ENCODE data around the gene CHRNB1.

The CHRNB1 gene

DNA sequence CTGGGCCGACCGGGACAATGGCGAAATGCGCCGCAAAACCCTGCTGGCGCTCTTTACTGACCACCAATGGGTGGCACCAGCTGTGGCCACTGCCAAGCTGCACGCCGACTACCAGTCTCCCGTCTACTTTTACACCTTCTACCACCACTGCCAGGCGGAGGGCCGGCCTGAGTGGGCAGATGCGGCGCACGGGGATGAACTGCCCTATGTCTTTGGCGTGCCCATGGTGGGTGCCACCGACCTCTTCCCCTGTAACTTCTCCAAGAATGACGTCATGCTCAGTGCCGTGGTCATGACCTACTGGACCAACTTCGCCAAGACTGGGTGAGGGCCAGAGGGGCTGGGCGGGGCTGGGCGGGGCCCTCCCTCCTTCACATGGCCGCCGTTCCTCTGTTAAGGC is 29.1 kb upstream of the CHRNB1 start:
- DNase-seq (ENCODE audit: low spot score), result no peak

DNA sequence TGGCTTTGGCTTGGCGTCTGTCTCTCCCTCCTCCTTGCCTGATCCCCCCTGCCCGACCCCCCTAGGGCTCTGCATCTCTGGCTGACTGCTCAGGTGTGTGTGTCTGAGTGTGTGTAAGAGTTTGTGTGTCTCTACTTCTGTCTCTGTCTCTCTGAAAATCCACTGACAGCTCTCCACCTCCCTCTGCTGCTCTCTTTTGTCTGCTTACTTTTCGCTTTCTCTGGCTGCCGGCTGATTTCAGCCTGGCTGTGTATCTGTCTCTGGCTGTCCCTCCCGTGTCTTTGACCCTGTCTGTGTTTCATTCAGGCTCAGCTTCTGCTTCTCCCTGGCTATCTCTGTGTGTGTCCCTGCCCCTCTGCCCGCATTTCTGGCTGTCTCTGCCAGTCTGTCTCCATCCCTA is 28.5 kb upstream of the CHRNB1 start:
- DNase-seq (ENCODE audit: low spot score), result no peak

DNA sequence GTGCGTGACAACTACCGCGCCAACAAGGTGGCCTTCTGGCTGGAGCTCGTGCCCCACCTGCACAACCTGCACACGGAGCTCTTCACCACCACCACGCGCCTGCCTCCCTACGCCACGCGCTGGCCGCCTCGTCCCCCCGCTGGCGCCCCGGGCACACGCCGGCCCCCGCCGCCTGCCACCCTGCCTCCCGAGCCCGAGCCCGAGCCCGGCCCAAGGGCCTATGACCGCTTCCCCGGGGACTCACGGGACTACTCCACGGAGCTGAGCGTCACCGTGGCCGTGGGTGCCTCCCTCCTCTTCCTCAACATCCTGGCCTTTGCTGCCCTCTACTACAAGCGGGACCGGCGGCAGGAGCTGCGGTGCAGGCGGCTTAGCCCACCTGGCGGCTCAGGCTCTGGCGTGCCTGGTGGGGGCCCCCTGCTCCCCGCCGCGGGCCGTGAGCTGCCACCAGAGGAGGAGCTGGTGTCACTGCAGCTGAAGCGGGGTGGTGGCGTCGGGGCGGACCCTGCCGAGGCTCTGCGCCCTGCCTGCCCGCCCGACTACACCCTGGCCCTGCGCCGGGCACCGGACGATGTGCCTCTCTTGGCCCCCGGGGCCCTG is 27.7 kb upstream of the CHRNB1 start:
- DNase-seq (ENCODE audit: low spot score), result no peak

DNA sequence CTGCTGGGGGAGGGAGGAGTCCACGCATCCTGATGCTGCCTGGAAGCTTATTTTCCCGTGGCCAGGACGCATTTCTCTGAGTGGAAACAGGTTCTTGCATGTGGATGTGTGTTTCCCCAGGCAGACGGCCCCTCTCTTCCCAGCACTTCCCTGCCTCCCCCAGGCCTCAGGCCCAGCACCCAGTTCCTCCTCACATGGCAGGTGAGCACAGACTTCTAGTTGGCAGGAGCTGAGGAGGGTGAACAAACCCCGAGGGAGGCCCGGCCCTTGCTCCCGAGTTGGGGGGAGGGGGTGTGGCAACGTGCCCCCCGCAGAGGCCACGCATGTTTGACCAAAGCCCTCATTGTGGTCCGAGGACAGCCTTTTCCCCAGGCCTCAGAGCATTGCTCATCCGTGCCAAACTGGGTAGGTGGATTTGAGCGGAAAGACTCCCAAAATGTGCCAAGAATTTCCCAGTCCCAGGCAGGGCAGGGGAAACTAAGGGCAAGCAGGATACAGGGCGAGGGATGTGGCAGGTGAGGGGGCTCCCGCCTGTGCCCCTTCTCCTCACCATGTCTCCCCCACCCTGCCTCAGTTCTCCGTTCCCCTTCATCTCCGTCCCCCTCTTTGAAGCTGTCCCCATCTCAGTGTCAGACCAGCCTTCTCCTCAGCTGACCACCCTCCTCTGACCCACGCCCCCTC is 26.2 kb upstream of the CHRNB1 start:
- DNase-seq (ENCODE audit: low spot score), result no peak

DNA sequence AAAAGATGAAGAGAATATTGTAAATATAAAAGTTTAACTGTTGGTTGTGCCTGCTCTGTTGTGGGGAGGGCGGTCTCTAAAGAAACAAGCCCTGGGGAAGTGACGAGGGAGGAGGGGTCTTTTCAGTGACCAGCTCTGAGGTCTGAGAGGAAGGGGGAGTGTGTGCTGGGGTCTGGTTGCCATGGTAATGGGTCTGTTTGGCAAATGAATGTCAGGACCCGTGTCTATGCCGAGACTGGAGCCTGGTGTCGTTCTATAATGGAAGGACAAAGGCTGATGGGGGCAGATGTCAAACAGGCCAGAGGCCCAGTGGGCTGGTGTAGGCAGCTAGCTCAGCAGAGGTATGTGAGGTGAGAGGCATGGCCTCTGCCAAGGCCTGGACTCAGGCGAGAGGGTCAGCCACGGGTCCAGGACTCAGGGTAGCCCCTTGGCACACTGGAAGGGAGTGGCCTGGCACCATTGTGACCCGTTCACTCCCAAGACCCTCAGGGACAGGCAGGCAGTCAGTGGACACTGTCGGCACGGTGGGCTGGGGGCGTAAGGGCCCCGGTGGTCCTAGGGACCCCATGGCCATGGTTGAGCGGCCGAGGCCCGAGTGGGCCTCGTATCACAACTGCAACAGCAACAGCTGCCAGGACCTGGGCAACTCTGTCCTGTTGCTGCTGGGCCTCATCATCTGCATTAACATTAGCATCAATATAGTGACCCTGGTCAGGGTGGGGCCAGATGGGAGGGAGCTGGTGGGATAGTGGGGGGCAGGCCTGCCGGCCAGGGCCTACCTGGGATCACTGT is 24.8 kb upstream of the CHRNB1 start, which contains the start of gene SPEM1:
SPEM1 (plus strand) TSS at position 506 of the 792 bp plus-strand sequence; CDS start at position 567, 61 bp downstream.
- no peak for DNase-seq (ENCODE audit: low spot score)

DNA sequence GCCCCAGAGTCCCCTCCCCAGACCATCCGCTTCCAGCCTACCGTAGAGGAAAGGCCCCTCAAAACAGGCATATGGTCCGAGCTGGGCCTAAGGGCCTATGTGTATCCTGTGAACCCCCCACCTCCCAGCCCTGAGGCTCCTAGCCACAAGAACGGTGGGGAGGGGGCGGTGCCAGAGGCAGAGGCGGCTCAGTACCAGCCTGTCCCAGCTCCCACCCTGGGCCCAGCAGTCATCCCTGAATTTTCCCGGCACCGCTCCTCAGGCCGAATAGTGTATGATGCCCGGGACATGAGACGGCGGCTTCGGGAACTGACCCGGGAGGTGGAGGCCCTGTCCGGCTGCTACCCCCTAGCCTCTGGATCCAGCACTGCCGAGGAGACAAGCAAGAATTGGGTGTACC is 23.7 kb upstream of the CHRNB1 start:
- DNase-seq (ENCODE audit: low spot score), result no peak

DNA sequence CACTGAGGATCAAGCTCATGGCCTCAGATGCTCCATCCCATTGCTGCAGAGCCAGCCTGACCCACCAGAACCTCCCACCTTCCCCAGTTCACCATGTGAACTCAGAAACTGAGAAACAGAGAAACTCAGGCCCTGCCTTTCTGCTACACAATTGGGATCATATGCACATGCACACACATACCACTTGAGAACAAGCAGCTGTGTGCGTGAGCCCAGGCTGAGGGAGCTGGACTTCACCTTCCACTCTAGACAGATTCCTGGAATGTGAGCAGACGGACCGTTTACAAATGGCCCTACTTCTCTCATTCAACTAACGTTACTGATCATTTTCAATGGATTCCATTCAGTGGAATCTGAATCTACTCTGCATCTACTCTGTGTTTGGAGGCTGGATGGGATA is 21.2 kb upstream of the CHRNB1 start:
- DNase-seq (ENCODE audit: low spot score), result no peak

DNA sequence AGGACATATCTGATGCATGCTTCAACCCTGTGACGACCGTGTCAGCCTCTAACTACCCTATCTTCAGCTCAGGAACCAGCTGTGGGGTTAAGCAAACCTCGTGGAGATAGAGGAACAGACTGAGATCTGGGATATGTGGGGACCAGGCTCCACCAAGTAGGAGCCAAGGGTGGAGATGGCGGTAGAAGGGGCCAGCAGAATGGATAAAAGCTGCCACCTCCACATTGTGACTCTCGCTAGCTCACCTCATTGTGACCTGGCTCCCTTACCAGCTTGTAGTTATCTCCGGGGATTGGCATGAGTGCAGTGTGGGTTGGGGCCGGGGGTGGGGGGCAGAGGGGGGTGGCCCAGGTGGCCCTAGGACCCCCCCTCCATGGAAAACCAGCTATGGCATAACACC is 19.5 kb upstream of the CHRNB1 start, which contains the start of gene SPEM2:
SPEM2 (plus strand) TSS at position 301 of the 400 bp plus-strand sequence; CDS start at position 374, 73 bp downstream.
- no peak for DNase-seq (ENCODE audit: low spot score)

DNA sequence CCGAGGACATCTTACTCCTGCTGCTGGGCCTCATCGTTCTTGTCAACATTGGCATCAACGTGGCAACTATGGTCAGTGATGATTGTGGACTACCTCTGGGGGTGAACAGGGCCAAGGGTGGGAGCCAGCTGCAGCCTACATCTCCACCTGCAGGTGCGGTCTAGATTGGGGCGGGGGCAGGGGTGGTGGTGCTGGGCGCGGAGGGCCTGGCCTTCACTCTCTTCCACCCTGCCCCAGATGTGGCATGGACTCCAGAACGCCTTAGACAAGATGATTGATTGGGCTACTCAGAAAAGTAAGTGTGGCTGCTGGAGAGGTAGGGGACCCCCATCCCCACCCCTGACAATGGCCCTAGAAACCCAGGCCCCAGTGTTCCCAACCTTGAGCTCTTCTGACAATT is 19.1 kb upstream of the CHRNB1 start:
- DNase-seq (ENCODE audit: low spot score), result no peak

DNA sequence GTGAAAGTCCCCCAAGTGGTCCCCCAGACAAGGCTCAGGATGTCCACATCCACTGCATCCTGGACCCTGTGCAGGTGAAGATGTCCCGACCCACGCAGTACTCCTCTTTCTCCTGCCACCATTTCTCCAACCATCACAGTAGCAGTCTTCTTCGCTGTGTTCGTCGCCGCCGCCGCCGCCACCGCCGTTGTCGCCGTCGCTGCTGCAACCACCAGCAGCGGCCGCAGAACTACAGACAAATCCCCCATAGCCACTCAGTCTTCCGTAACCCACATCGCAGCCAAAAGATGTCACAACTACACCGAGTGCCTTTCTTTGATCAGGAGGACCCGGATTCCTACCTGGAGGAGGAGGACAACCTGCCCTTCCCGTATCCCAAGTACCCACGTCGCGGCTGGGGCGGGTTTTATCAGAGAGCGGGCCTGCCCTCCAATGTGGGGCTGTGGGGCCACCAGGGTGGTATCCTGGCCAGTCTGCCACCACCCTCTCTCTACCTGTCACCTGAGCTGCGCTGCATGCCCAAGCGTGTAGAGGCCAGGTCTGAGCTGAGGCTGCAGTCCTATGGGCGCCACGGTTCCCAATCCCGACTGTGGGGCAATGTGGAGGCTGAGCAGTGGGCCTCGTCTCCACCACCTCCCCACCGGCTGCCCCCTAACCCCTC is 18.5 kb upstream of the CHRNB1 start:
- no peak for DNase-seq (ENCODE audit: low spot score)

DNA sequence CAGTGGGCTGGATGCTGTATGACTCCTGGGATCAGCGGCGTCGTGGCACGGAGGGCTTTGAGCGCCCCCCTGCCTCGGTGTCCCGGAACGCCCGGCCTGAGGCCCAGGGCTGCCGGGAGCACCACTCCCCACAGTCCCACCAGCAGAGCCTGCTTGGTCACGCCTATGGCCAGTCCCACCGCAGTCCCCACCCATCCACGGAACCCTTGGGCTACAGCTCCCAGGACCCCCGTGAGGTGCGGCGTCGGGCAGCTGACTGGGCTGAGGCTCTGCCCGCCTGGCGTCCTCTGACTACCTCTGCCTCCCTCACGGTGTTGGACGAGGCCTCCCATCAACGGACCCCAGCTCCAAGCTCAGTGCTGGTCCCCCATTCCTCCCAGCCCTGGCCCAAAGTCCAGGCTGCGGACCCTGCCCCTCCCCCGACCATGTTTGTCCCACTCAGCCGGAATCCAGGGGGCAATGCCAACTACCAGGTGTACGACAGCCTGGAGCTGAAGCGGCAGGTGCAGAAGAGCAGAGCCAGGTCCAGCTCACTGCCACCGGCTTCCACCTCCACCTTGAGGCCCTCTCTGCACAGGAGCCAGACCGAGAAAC is 17.9 kb upstream of the CHRNB1 start:
- no peak for DNase-seq (ENCODE audit: low spot score)

DNA sequence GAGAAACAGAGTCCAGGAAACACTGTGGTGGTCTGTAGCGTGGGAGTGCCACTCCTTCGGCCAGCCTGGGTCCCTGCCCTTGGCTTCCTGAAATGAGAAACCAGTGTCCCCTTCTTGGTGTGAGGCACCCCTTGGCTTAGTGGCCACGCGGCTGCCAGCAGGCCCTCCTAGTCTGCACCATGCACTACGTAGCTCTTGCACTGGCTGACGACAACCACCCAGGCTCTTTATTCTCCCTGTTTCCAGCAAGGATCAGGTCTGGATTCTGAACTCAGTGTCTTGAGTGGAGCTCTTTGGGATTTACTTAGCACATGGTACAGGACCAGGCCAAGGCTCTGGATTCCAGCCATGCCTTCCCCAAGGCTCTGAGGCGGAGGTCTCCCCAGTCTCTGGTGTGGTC is 17.3 kb upstream of the CHRNB1 start:
- no peak for DNase-seq (ENCODE audit: low spot score)

DNA sequence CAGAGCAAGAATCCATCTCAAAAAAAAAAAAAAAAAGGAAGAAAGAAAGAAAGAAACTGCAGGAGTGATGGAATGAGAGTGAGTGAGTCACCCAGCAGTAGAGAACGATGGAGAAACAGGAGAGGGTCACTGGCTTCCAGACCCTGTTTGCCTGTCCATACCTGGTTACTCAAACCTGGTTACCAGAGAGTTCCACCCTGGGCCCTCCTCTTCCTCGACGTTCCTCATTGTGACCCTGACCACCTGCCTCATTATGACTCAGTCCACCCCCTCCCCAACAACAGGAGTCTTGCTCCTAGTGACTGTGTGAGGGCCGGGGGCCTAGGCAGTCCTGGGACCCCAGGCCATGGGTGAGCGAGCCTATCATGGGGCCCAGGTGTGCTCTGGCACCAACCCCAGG is 16.3 kb upstream of the CHRNB1 start, which contains the start of gene SPEM3:
SPEM3 (plus strand) TSS at position 301 of the 400 bp plus-strand sequence; CDS start at position 347, 46 bp downstream.
- no peak for DNase-seq (ENCODE audit: low spot score)

DNA sequence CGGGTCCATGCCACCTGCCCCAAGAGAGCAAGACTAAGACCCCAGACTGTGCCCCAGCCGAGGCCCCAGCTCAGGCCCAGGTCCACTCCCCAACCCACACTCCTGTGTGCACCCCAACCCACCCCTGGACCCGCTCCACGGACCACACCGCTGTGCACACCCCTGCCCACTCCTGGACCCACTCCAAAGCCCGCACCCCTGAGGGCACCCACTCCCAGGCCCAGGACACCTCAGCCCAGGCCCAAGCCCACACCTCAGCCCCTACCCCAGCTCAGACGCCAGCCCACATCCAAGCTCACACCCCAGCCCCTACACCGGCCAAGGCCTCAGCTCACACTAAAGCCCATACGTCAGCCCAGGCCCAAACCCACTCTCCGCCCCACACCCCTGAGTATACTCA is 15.1 kb upstream of the CHRNB1 start:
- DNase-seq (ENCODE audit: low spot score), result no peak

DNA sequence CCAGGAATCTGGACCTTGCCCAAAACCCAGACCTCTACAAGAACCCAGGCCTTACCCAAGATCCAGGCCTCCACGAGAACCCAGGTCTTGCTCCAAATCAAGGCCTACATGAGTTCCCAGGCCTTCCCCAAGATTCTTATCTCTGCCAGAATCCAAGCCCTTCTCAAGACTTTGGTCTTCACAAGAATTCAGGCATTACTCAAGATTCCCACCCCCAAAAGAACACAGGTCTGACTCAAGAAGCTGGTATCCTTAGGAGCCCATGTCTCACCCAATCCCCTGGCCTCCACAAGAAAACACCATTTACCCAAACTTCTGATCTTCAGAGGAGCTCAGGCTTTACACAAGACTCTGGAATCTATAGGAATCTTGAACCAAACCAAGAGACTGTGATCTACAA is 13.6 kb upstream of the CHRNB1 start:
- no peak for DNase-seq (ENCODE audit: low spot score)

DNA sequence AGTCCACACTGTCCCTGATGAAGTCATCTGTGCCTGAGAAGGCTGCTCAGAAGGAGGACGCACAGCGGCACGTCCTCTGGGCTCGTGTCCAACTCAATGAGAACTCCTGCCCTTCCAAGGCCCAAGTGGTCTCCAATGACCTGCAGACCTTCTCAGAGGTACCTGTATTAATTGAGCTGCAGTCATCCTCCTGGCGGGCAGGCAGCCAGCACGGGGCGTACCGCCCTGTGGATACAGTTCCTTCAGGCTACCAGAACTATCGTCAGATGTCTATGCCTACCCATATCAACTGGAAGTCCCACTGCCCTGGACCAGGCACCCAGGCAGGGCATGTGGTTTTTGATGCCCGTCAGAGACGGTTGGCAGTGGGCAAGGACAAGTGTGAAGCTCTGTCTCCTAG is 12.6 kb upstream of the CHRNB1 start:
- DNase-seq (ENCODE audit: low spot score), result no peak

DNA sequence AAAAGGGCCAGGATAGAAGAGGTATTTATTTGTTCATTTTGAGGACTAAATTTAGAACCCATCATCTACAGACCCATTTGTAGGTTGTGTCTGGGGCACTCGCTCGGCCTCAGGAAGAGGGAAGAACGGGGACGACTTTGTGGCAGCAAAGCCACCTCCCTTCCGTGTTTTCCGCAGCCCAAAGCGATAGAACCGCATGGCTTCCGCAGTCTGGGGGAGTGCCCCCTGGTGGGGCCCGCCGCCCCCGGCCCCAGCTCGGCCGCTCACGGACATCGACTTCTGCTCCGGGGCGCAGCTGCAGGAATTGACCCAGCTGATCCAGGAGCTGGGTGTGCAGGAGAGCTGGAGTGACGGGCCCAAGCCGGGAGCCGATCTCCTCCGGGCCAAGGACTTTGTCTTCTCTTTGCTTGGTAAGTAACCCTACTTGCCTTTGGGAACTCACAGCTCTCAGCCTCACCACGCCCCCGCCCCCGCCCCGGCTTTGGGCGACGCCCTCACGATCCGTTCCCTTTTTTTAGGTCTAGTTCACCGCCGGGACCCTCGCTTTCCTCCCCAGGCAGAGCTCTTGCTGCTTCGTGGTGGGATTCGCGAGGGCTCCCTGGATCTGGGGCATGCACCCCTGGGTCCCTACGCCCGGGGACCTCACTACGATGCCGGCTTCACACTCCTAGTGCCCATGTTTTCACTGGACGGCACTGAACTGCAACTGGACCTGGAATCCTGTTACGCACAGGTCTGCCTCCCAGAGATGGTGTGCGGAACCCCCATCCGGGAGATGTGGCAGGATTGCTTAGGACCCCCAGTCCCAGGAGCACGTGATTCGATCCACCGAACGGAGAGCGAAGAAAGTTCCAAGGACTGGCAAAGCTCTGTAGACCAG is 8.9 kb upstream of the CHRNB1 start:
- DNase-seq (ENCODE audit: low spot score), result no peak

DNA sequence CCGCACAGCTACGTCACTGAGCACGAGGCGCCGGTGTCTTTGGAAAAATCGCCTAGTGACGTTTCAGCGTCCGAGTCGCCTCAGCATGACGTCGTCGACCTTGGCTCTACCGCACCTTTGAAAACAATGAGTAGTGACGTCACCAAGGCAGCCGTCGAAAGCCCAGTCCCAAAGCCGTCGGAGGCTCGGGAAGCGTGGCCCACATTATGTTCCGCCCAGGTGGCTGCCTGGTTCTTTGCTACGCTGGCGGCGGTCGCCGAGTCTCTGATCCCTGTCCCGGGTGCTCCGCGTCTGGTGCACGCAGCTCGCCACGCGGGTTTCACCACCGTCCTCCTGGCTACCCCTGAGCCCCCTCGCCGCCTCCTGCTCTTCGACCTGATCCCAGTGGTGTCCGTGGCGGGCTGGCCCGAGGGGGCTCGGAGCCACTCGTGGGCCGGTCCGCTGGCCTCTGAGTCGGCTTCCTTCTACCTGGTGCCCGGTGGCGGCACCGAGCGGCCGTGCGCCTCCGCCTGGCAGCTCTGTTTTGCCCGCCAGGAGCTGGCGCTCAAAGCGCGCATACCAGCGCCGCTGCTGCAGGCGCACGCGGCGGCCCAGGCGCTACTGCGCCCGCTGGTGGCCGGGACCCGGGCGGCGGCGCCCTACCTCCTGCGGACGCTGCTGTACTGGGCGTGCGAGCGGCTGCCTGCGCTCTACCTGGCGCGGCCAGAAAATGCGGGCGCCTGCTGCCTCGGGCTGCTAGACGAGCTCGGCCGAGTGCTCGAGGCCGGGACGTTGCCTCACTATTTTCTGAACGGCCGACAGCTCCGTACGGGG is 8.1 kb upstream of the CHRNB1 start:
- DNase-seq (ENCODE audit: low spot score), result peak; percentile 91

DNA sequence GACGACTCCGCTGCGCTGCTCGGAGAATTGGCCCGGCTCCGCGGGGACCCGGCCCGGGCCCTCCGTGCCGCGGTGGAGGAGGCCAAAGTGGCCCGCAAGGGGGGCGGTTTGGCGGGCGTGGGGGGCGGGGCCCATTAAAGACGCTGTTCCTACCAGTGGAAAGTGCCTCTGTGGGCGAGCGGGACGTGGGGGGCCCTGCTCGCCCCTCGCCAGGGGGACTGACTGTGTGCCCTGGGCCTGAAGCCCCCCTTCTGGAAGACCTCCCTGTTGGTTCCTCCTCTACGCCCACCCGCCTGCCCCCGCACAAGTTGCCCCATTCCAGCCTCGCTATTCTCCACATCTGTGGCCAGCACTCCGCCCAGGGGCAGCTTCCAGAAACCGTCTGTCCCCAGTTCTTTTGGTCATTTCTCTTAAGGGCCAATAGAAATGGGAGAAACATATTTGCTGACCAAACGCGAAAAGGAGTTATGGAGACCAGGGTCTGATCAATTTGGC is 7.4 kb upstream of the CHRNB1 start:
- no peak for DNase-seq (ENCODE audit: low spot score)
